GM12865 (cell line): ENCODE data around the gene ADCY1.

Experiments used
- DNase-seq: peaks from one replicate; pipeline ENCODE4 v3.0.0; 2010; ENCODE audit warnings: low read depth
- H3K4me3 ChIP-seq: 2 replicates; pipeline ENCODE4 v1.5.1; 2011; ENCODE audit warnings: mild to moderate bottlenecking, low read depth, low read length, control low read depth
- CTCF ChIP-seq: IDR thresholded peaks from 2 replicates; pipeline ENCODE4 v1.5.1; 2011; ENCODE audit warnings: low read length, control low read depth, low read depth, inconsistent platforms; ENCODE audit not compliant: insufficient read depth; ENCODE audit errors: missing control alignments

The ADCY1 gene

DNA sequence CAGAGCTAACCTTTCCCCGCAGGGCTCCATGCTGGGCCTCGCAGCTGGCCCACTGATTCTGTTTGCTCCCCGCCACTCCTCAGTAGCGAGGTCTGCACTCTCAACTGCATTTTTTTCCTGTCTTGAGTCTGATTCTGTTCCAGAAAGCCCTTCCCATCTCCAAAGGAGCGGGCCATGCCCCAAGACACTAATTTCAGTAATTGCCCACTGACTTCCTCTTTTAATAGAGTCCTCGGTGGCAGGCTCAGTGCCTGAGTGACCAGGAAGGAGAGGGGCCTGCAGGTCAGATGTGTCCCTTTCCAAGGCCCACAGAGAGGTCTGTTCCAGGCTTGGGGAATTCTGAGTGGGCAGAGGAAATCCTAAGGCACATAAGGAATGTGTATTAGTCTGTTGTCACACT lies 77.4 kb downstream of the ADCY1 start:
- no peak for TF ChIP-seq CTCF
- no peak for DNase-seq
- H3K4me3 ChIP-seq: no peak overlapping the region

DNA sequence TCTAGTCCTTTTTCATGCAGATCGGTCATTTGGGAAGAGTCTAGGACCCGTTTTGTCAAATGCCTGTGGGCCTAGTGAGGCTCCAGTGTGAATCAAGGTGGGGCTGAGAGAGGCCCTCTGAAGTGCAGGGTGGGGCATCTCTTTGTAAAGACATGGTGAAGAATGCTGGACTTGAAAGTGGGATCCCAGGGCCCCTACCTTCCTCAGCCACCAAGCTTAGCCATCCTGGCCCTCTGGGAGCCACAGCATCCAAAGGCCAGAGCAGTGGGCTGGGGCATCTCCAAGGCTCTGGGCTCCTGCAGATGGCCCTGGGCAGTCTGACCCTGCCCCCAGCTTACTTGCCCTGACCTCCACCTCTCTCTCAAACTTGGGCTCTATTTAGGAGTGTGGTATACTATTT lies 78.5 kb downstream of the ADCY1 start:
- DNase-seq: no peak
- H3K4me3 ChIP-seq: no peak overlapping the region
- no peak for TF ChIP-seq CTCF

- no peak for DNase-seq
- no peak overlapping the region for H3K4me3 ChIP-seq
- no peak for TF ChIP-seq CTCF
Measured at GRCh38 chr7:45653209-45653907, 79.2 kb downstream of the ADCY1 start.

DNA sequence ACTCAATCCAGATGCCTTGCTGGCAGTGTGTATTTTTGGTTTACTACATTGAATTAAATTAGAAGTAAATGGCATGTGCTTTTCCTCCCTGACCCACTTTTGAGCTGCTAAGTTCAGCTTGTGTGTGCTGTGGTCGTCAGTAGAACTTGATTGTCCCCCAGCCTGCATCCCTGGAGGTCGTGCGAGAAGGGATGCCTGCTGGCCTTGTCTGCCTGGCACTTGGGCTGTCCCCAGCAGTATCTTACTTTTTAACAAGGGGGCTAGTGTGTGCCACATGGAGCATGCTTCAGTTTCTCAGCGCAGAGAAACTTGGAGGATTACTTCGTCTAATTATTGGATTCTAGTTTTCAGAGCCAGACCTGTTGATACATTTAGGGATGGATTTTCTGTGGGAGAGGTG lies 80.2 kb downstream of the ADCY1 start:
- H3K4me3 ChIP-seq: no peak overlapping the region
- TF ChIP-seq CTCF: no peak
- no peak for DNase-seq

DNA sequence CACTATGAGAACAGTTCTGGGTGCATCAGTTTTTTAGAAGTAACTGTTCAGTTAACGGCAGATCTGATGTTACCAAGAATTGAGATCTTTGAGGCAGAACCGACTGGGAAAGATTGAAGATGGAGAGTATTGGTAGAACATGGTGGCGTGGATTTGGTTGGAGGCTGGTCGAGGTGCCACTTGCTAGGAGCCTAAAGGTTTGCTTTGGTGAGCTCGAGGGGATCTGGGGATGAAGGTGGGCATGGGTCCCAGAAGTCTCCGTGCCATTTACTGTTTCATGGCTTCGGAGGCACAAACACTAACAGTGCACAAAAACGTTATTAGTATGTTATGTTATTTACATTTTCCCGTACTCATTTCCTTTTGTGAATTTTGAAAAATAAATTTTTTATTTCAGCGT lies 81.4 kb downstream of the ADCY1 start:
- no peak for TF ChIP-seq CTCF
- no peak for DNase-seq
- no peak overlapping the region for H3K4me3 ChIP-seq

DNA sequence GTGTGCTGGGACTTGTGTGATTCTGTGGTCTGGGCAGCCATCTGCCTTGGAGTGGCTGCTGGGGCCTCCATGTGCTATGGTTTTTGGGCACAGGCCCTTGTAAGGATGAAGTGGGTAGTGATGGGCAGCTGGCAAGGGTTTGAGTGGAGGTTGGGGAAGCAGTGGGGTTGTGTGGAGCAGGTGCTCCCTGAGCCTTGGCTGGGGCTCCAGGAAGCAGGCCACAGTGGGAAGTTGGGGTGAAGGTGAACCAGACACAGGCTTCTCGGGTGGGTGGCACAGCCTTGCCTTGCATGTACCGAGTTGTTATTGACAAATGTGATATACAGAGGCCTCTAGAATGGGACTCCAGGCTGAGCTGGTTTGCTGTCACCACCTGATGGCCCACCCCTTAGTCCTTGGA lies 82.3 kb downstream of the ADCY1 start:
- DNase-seq: no peak
- TF ChIP-seq CTCF: no peak

DNA sequence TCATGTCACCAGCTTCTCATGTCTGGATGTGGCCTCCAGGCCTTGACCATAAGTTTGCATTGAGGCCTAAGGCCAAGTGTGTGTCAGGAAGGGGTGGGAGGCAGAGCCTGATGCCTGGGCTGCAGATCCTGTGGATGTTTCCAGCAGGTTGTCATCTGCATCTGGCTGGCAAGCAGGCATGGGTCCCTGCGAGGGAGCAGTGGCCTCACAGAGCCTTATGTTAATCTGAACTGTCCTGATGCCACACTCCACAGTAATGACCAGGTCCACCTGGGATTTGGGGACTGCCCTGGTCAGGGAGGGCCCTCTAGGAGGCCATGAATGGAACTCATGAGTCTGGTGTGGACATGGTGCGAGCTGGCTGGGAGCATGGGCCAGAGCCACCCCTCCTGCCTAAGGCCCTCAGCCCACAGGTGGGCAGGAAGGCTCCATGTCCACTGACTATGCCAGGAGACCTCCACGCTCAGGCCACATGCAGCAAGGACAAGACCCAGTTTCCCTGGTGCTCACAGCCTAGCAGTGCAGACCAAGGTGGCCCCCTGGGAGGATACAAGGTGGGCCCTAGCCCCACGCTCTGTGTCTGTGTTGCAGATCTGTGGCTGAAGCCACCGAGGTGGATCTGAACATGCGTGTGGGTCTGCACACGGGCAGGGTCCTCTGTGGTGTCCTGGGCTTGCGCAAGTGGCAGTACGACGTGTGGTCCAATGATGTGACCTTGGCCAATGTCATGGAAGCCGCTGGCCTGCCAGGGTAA lies 83.1 kb downstream of the ADCY1 start:
- no peak for DNase-seq
- no peak for TF ChIP-seq CTCF
- H3K4me3 ChIP-seq: no peak overlapping the region

More for the DNA sequence above, 82.3 kb downstream of the ADCY1 start:
- no peak overlapping the region for H3K4me3 ChIP-seq
